Uterus (tissue), 2 donors: ENCODE results near the gene GUSB.

ENCODE experiments used
- CTCF ChIP-seq, 4 experiments: fragments of 200-600 bp in 2 of 4; fragments of 450-650 bp in 2 of 4; sonication (generic) in 2 of 4; IDR thresholded peaks; one replicate each; pipeline ENCODE4 v1.5.1; 2016 to 2019; ENCODE audit warnings: antibody characterized with exemption in 4 of 4, mild to moderate bottlenecking in 2 of 4, moderate library complexity in 1 of 4
- POLR2A ChIP-seq, 2 donors: fragments of 450-650 bp; IDR thresholded peaks; one replicate each; pipeline ENCODE4 v1.6.1; 2016; ENCODE audit warnings: antibody characterized with exemption in 2 of 2, mild to moderate bottlenecking in 1 of 2, moderate library complexity in 1 of 2

GRCh38 chr7:65967361-65968155, 14.5 kb downstream of the GUSB start:
- TF ChIP-seq CTCF (IDR thresholded peaks at IDR 0.05) (no peak), POLR2A (IDR thresholded peaks at IDR 0.05) (no peak)
